Uterine smooth muscle cell (primary cell): Measurements from ENCODE around the gene TEKT2. TPM values are rescaled to one million over a fixed set of nuclear protein-coding genes. Genes with fewer than 3 reads are reported as not detected.

Experiments used
- total RNA-seq: library from RNA; depleted of rRNA; stranded (reverse); fragments of >200 nt; gene quantifications from 2 replicates; pipeline ENCODE4 v1.2.3, GENCODE V29; 2014

The TEKT2 gene
- total RNA-seq, result 0.11 and 0.12 TPM in 2 replicates

GRCh38 chr1:36083635-36084496, at the start of gene TEKT2:
TSS of gene TEKT2 (plus strand) at chr1:36084094. CDS start at chr1:36084922, 828 bp downstream.

GRCh38 chr1:36088577-36089392, 4.9 kb downstream of the TEKT2 start, which contains the start of gene ADPRS:
TSS of gene ADPRS (plus strand) at chr1:36088892. CDS start at chr1:36088905, 13 bp downstream.

GRCh38 chr1:36125129-36125991, 41.5 kb downstream of the TEKT2 start, which contains the start of gene COL8A2:
TSS of gene COL8A2 (minus strand) at chr1:36125222. CDS start at chr1:36100242, 24,980 bp downstream.

Other genes starting within 250 kb of the TEKT2 start
- 13.0 and 13.7 TPM in 2 replicates for gene AGO1, start 200.9 kb upstream of the TEKT2 start, total RNA-seq
- gene AGO3, start 153.0 kb upstream of the TEKT2 start, total RNA-seq, result 14.1 and 20.2 TPM in 2 replicates
- 48.9 and 53.1 TPM in 2 replicates for gene ADPRS, start 4.8 kb downstream of the TEKT2 start, total RNA-seq
- gene COL8A2, start 41.1 kb downstream of the TEKT2 start, total RNA-seq, result 5.0 and 12.5 TPM in 2 replicates
- 84.1 and 100 TPM in 2 replicates for gene TRAPPC3, start 65.4 kb downstream of the TEKT2 start, total RNA-seq
- gene MAP7D1, start 72.1 kb downstream of the TEKT2 start, total RNA-seq, result 93.0 and 97.9 TPM in 2 replicates
- 84.1 and 146 TPM in 2 replicates for gene THRAP3, start 140.3 kb downstream of the TEKT2 start, total RNA-seq
- 3.1 and 6.2 TPM in 2 replicates for gene SH3D21, start 222.3 kb downstream of the TEKT2 start, total RNA-seq
- 233 and 252 TPM in 2 replicates for gene EVA1B, start 239.6 kb downstream of the TEKT2 start, total RNA-seq